H9 (cell line): Measurements from ENCODE around the gene SLC2A5. TPM values are rescaled to one million over a fixed set of nuclear protein-coding genes. Genes with fewer than 3 reads are reported as not detected.

ENCODE experiments used
- DNase-seq: peaks from one replicate; pipeline ENCODE4 v3.0.0-alpha.2; 2017
- H2AFZ ChIP-seq: one replicate; pipeline ENCODE4 v1.6.1; 2013; ENCODE audit warnings: mild to moderate bottlenecking, low read length, control low read depth, moderate library complexity
- H2AK5ac ChIP-seq: 2 replicates; pipeline ENCODE4 v1.6.1; 2013; ENCODE audit warnings: low read length, control low read depth, mixed read lengths; ENCODE audit not compliant: insufficient read length
- H2BK120ac ChIP-seq: one replicate; pipeline ENCODE4 v1.6.1; 2013; ENCODE audit warnings: low read depth, mild to moderate bottlenecking, low read length, control low read depth, inconsistent platforms; ENCODE audit not compliant: poor library complexity, severe bottlenecking
- H2BK12ac ChIP-seq: 2 replicates; pipeline ENCODE4 v1.6.1; 2013; ENCODE audit warnings: low read length, control low read depth, mixed read lengths, low read depth; ENCODE audit not compliant: insufficient read length
- H2BK15ac ChIP-seq: 2 replicates; pipeline ENCODE4 v1.6.1; 2013; ENCODE audit warnings: low read depth, low read length, control low read depth
- H2BK20ac ChIP-seq: one replicate; pipeline ENCODE4 v1.6.1; 2013; ENCODE audit warnings: low read depth, mild to moderate bottlenecking, low read length, control low read depth, inconsistent platforms; ENCODE audit not compliant: poor library complexity, severe bottlenecking
- H2BK5ac ChIP-seq: 2 replicates; pipeline ENCODE4 v1.6.1; 2013; ENCODE audit warnings: low read length, control low read depth, mixed read lengths; ENCODE audit not compliant: insufficient read length
- H3K14ac ChIP-seq: 2 replicates; pipeline ENCODE4 v1.6.1; 2013; ENCODE audit warnings: low read length, control low read depth; ENCODE audit not compliant: insufficient read depth
- H3K18ac ChIP-seq: 2 replicates; pipeline ENCODE4 v1.6.1; 2013; ENCODE audit warnings: low read depth, mild to moderate bottlenecking, mixed read lengths, low read length, control low read depth; ENCODE audit not compliant: insufficient read length
- H3K23ac ChIP-seq: 2 replicates; pipeline ENCODE4 v1.6.1; 2013; ENCODE audit warnings: low read length, control low read depth, mixed read lengths, low read depth; ENCODE audit not compliant: insufficient read length
- H3K23me2 ChIP-seq: 2 replicates; pipeline ENCODE4 v1.6.1; 2013; ENCODE audit warnings: low read depth, mild to moderate bottlenecking, mixed read lengths, low read length, control low read depth; ENCODE audit not compliant: insufficient read length, poor library complexity, severe bottlenecking
- H3K27ac ChIP-seq: 2 replicates; pipeline ENCODE4 v1.5.1; 2013; ENCODE audit warnings: low read length, control low read depth, mixed read lengths, low read depth; ENCODE audit not compliant: insufficient read length
- H3K27me3 ChIP-seq: 2 replicates; pipeline ENCODE4 v1.6.1; 2013; ENCODE audit warnings: low read length, control low read depth, inconsistent platforms; ENCODE audit not compliant: insufficient read depth
- H3K4ac ChIP-seq: 2 replicates; pipeline ENCODE4 v1.6.1; 2013; ENCODE audit warnings: low read depth, mild to moderate bottlenecking, control low read depth, inconsistent platforms, low read length, moderate library complexity
- H3K4me1 ChIP-seq: 2 replicates; pipeline ENCODE4 v1.6.1; 2013; ENCODE audit warnings: low read length, control low read depth, inconsistent platforms; ENCODE audit not compliant: insufficient read depth
- H3K4me2 ChIP-seq: 2 replicates; pipeline ENCODE4 v1.6.1; 2013; ENCODE audit warnings: low read length, control low read depth, mixed read lengths; ENCODE audit not compliant: insufficient read length, insufficient read depth
- H3K56ac ChIP-seq: 2 replicates; pipeline ENCODE4 v1.6.1; 2013; ENCODE audit warnings: low read depth, mild to moderate bottlenecking, mixed read lengths, low read length, control low read depth; ENCODE audit not compliant: insufficient read length
- H3K79me1 ChIP-seq: 2 replicates; pipeline ENCODE4 v1.6.1; 2013; ENCODE audit warnings: low read depth, mild to moderate bottlenecking, moderate library complexity, low read length, control low read depth, inconsistent platforms; ENCODE audit not compliant: insufficient read depth, poor library complexity, severe bottlenecking
- H3K79me2 ChIP-seq: 2 replicates; pipeline ENCODE4 v1.6.1; 2013; ENCODE audit warnings: low read length, control low read depth, inconsistent platforms; ENCODE audit not compliant: insufficient read depth
- H3K9ac ChIP-seq: 2 replicates; pipeline ENCODE4 v1.6.1; 2013; ENCODE audit warnings: low read length, control low read depth, mixed read lengths; ENCODE audit not compliant: insufficient read length; ENCODE audit errors: extremely low read depth
- H3K9me3 ChIP-seq: one replicate; pipeline ENCODE4 v1.6.1; 2013; ENCODE audit warnings: low read depth, low read length, inconsistent platforms; ENCODE audit not compliant: control insufficient read depth
- H3T11ph ChIP-seq: one replicate; pipeline ENCODE4 v1.6.1; 2013; ENCODE audit warnings: mild to moderate bottlenecking, low read length, control low read depth, inconsistent platforms
- H4K20me1 ChIP-seq: one replicate; pipeline ENCODE4 v1.6.1; 2013; ENCODE audit not compliant: control insufficient read depth, insufficient read length, insufficient read depth
- H4K5ac ChIP-seq: 2 replicates; pipeline ENCODE4 v1.6.1; 2013; ENCODE audit warnings: low read depth, mild to moderate bottlenecking, mixed read lengths, low read length, control low read depth; ENCODE audit not compliant: insufficient read length
- H4K8ac ChIP-seq: replicated peaks from 2 replicates; pipeline ENCODE4 v1.6.1; 2013; ENCODE audit warnings: low read length, control low read depth, mixed read lengths, low read depth; ENCODE audit not compliant: insufficient read length
- H4K91ac ChIP-seq: 2 replicates; pipeline ENCODE4 v1.6.1; 2013; ENCODE audit warnings: low read depth, mild to moderate bottlenecking, moderate library complexity, mixed read lengths, low read length, control low read depth; ENCODE audit not compliant: insufficient read length
- H3K27ac Mint-ChIP-seq, 3 experiments: 2 replicates in 2 of 3; 3 replicates in 1 of 3; pipeline ENCODE4 v1.8.0; 2020 to 2021; ENCODE audit warnings: mixed read lengths in 3 of 3, mild to moderate bottlenecking in 1 of 3, moderate library complexity in 1 of 3
- H3K27me3 Mint-ChIP-seq: 2 replicates; pipeline ENCODE4 v1.8.0; 2021; ENCODE audit warnings: low read depth, mild to moderate bottlenecking, moderate library complexity, mixed read lengths
- H3K36me3 Mint-ChIP-seq, 3 experiments: 2 replicates in 2 of 3; 3 replicates in 1 of 3; pipeline ENCODE4 v1.8.0; 2020 to 2021; ENCODE audit warnings: low read depth in 3 of 3, mixed read lengths in 3 of 3; ENCODE audit not compliant: insufficient read depth in 1 of 3
- H3K4me1 Mint-ChIP-seq, 2 experiments: 2 replicates each; pipeline ENCODE4 v1.8.0; 2020; ENCODE audit warnings: mixed read lengths in 2 of 2
- H3K4me3 Mint-ChIP-seq, 2 experiments: 2 replicates in 1 of 2; 3 replicates in 1 of 2; pipeline ENCODE4 v1.8.0; 2020 to 2021; ENCODE audit warnings: mild to moderate bottlenecking in 2 of 2, mixed read lengths in 2 of 2, moderate library complexity in 1 of 2
- H3K9me3 Mint-ChIP-seq, 2 experiments: 2 replicates in 1 of 2; 3 replicates in 1 of 2; pipeline ENCODE4 v1.8.0; 2020; ENCODE audit warnings: mild to moderate bottlenecking in 2 of 2, mixed read lengths in 2 of 2, moderate library complexity in 1 of 2
- WGBS: extraction: QIAGEN DNeasy Blood & Tissue Kit; methylation state at CpG from one replicate; pipeline ENCODE4 v1.1.7; 2013; ENCODE audit warnings: missing lambda C conversion rate, low lambda C conversion rate, mixed read lengths; ENCODE audit not compliant: insufficient read length; ENCODE audit errors: extremely low coverage; 5-methylcytosine and 5-hydroxymethylcytosine counted together
- total RNA-seq: library from RNA; stranded (reverse); gene quantifications from 2 replicates; pipeline ENCODE4 v1.2.1, GENCODE V29; 2021
- TF ChIP-seq, protein P1 (sequence below): fragments of 200-600 bp; sonication (generic); conservative IDR thresholded peaks from 3 replicates; pipeline ENCODE4 v1.8.0; 2021; ENCODE audit warnings: antibody characterized with exemption, mild to moderate bottlenecking

SLC2A5 gene
- total RNA-seq, 1 experiment from 2014 or later, result not detected

DNA sequence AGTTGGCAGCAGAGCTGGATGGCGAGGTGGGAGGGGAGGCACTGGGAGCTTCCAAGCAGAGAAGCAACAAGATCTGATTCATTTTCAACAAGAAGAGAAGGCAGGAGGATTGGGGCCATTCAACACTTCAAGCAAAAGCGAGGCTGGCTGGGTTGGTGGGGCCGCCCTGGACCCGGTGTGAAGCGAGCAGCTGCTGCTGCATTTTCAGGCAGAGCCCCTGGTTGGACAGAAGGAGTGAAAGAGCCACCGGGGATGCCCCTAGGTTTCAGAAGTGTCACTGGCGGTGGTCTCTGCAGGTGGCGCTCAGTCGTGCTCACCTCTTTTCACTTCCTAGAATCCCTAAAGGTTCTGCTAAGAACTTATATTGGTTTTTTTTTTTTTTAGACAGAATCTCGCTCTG, 61.2 kb downstream of the SLC2A5 start:
- H3K4me1 ChIP-seq, result no peaks in the 10 kb centered on the region
- H3K9me3 ChIP-seq, result no peaks in the 10 kb centered on the region
- H4K5ac ChIP-seq, result no peak overlapping the region
- H2BK15ac ChIP-seq, result no peak overlapping the region
- no peaks in the 10 kb centered on the region for H3K79me2 ChIP-seq
- WGBS, result no CpG with 5 or more reads among the region's 10 CpGs
- no peak overlapping the region for H3K9ac ChIP-seq
- H4K20me1 ChIP-seq, result no peaks in the 10 kb centered on the region
- no peak overlapping the region for H4K8ac ChIP-seq
- peaks cover 9 to 17% of the 10 kb centered on the region in 2 experiments for H3K4me1 Mint-ChIP-seq
- H2AFZ ChIP-seq, result no peak overlapping the region
- no peak overlapping the region for H2BK5ac ChIP-seq
- no peak overlapping the region for H3K4me3 Mint-ChIP-seq
- no peak overlapping the region for H2BK120ac ChIP-seq
- no peak overlapping the region for H2BK12ac ChIP-seq
- H3K27me3 Mint-ChIP-seq, result peaks cover 7% of the 10 kb centered on the region
- TF ChIP-seq, protein P1, sequence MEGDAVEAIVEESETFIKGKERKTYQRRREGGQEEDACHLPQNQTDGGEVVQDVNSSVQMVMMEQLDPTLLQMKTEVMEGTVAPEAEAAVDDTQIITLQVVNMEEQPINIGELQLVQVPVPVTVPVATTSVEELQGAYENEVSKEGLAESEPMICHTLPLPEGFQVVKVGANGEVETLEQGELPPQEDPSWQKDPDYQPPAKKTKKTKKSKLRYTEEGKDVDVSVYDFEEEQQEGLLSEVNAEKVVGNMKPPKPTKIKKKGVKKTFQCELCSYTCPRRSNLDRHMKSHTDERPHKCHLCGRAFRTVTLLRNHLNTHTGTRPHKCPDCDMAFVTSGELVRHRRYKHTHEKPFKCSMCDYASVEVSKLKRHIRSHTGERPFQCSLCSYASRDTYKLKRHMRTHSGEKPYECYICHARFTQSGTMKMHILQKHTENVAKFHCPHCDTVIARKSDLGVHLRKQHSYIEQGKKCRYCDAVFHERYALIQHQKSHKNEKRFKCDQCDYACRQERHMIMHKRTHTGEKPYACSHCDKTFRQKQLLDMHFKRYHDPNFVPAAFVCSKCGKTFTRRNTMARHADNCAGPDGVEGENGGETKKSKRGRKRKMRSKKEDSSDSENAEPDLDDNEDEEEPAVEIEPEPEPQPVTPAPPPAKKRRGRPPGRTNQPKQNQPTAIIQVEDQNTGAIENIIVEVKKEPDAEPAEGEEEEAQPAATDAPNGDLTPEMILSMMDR, result no peak
- no peak overlapping the region for H3T11ph ChIP-seq
- no peaks in the 10 kb centered on the region for H3K79me1 ChIP-seq
- no peak overlapping the region for H3K4ac ChIP-seq
- H3K27ac ChIP-seq, result no peak overlapping the region
- no peak overlapping the region for H3K56ac ChIP-seq
- H3K18ac ChIP-seq, result no peak overlapping the region
- H3K23me2 ChIP-seq, result no peaks in the 10 kb centered on the region
- no peak overlapping the region for H2AK5ac ChIP-seq
- peak overlapping the region in 1 of 3 experiments; percentile 37; a peak in 2 of 7 replicates for H3K27ac Mint-ChIP-seq
- H3K23ac ChIP-seq, result no peak overlapping the region
- no peak overlapping the region for H3K14ac ChIP-seq
- H3K36me3 Mint-ChIP-seq, result no peaks in the 10 kb centered on the region
- no peak overlapping the region for H3K4me2 ChIP-seq
- H4K91ac ChIP-seq, result no peak overlapping the region
- no peak for DNase-seq
- H3K27me3 ChIP-seq, result no peaks in the 10 kb centered on the region
- no peak overlapping the region for H2BK20ac ChIP-seq
- H3K9me3 Mint-ChIP-seq, result no peaks in the 10 kb centered on the region; a peak in 1 of 5 replicates
